GM13976 (cell line): ENCODE results near the gene CLDN7.

Experiments
- DNase-seq: peaks from one replicate; pipeline ENCODE4 v3.0.0; 2012; ENCODE audit warnings: low spot score
- in situ Hi-C: fragments of 300-500 bp; cut with MboI; formaldehyde crosslinking; loops from one replicate; pipeline ENCODE4 v1.12.0; 2022; ENCODE audit warnings: low sequenced_read_pairs, mixed read lengths, inconsistent platforms; ENCODE audit not compliant: unreplicated experiment
- TF ChIP-seq, protein P1 (sequence below): IDR thresholded peaks from 2 replicates; pipeline ENCODE4 v1.5.1; 2012; ENCODE audit warnings: borderline replicate concordance, mild to moderate bottlenecking; ENCODE audit not compliant: insufficient read depth; ENCODE audit errors: extremely low read depth, missing control alignments, control extremely low read depth

The CLDN7 gene

DNA sequence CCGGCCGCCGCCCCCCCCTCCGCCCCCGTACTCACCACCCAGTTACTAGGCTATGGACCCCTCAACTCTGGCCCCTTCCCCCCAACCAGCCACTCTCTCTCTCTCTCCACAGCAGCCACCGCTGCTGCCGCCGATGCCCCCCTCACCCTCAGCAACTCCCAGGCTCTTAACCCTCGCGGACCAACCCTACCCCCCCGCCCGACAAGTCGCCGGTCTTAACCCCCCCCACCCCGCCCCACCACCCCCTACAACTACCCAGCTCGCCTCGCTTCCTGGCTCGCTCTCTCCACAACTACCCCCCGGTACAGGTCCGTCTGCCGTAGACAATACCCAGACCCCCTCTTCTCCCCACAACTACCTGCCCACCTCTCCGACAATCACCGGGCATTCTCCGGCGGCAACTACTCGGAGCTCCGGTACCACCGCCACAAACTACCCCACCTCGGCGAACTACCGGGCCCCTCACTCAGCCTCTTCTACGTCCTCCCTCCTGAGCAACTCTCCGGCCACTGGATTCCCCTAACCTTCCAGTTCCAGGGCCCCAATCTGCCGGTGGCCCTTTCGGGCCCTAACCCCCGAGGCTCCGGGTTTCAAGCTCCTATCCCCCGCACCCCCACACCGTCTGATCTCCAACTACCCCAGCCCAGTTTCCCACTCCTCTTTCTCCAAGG, 23.7 kb downstream of the CLDN7 start:
- in situ Hi-C loops = no loop called here
- TF ChIP-seq, protein P1, sequence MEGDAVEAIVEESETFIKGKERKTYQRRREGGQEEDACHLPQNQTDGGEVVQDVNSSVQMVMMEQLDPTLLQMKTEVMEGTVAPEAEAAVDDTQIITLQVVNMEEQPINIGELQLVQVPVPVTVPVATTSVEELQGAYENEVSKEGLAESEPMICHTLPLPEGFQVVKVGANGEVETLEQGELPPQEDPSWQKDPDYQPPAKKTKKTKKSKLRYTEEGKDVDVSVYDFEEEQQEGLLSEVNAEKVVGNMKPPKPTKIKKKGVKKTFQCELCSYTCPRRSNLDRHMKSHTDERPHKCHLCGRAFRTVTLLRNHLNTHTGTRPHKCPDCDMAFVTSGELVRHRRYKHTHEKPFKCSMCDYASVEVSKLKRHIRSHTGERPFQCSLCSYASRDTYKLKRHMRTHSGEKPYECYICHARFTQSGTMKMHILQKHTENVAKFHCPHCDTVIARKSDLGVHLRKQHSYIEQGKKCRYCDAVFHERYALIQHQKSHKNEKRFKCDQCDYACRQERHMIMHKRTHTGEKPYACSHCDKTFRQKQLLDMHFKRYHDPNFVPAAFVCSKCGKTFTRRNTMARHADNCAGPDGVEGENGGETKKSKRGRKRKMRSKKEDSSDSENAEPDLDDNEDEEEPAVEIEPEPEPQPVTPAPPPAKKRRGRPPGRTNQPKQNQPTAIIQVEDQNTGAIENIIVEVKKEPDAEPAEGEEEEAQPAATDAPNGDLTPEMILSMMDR = no peak
- no peak for DNase-seq

DNA sequence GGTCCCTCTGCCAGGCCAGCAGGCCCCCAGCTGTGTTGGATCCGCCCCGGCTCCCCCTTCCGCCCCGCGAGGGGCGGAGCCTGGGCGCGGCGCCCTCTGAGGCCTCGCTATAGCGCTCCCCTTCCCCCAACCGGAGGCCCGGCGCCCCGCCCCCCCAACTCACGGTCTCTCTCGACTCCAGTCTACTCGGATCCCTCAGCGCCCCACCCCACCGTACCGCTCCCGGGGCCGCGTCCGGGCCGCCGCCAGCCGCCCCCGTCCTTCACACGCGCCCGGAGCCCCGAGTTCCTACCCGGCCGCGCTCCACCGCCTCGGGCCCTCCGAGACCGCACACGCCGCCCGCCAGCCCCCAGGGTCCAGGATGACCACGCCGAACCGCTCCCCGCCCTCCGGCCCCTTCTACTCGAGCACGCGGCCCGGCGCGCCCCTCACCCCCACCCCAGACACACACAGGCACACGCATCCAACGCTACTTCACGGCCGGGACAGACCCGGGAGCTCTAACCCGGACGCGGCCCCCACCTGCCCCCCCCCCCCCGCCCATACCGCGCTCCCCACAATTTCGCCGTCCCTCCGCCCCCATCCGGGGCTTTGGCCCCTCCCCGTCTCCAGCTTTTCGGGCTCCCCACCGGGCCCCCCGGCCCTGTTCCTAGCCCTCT, 24.4 kb downstream of the CLDN7 start:
- TF ChIP-seq, protein P1 = no peak
- in situ Hi-C loops = no loop called here
- peak; percentile 86 for DNase-seq

DNA sequence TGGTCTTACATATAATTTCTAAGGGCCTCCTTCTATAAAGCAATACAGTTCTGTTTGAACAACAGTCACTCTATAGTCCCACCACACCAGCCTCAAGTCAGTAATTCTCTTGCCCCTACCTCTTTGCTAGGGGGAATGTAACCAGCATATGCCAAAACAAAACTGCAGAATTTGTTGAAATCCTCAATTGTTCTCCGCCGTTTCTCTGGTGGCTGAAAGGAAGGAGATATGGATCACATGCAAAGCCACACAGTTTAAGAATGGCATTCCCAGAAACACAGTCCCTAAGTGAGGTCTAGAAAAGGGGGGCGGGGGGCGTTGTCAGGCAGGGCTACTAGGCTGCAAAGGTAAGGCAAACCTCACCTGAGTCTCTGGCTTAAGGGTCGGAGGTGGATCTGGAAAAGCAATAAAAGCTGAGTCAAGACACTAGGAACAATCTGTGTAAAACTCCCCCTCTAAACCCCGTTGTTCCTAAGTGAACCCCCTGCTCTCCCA, 25.0 kb downstream of the CLDN7 start:
- DNase-seq = no peak
- TF ChIP-seq, protein P1 = no peak
- in situ Hi-C loops = no loop called here

DNA sequence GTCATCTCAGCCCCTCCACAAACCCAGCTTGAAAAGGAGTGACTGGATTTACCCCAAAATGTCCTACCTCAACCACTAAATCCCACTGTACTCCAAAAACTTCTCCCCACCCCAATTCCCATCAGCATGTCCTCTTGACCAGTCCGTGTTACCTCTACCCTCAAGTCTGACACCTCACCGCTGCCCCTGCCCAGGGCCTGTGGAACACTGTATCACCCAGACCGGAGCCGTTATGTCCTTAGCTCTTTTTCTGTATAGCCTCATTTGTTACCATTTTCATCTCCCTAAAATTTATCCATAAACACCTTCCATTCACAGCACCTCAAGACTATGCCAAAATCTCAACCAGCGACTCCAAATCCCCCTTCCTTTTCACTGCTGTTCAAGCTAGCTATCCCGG, 25.5 kb downstream of the CLDN7 start:
- TF ChIP-seq, protein P1 = no peak
- in situ Hi-C loops = no loop called here
- no peak for DNase-seq

DNA sequence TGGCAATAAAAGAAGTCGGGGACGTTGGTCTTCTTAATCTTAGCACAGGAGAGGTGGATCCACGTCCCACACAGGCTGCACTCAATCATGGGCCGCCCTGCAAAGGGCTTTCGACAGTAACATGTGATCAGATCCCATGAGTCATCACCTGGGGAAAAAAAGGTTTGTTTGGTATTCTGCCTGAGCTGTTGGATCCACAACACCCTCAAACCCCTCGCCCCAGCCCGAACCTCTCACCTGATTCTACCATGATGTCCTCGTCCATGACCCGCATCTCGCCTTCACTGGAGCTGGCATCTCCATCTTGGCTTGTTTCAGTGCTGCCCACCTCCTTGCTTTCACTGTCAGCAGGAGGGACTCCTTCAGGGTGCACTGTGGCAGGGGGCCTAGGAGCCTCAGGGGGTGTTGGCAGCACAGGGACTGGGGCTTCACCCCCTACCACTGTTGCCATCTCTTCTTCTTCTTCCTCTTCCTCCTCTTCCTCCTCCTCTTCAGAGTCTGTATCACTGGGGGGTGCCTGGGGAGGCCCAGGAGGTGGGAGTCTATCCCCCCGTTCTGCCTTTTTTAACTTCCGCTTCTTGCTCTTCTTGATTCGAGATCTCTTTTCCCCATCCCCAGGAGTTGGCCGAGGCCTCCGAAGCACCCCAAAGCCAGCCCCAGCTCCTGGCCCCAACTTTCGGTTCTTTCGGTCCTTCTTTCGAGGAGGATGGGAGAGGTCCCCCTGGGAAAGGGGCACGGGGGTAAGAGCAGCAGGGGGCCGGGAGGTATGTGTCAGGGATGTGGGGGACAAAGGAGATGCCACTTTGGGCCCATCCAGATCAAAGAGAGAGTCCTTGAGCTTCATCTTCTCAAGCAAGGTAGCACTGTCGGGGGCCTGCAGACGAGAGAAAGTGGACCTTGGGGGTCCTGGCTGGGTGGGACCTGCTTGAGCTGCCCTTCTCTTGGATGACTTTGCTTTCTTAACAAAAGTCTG, 26.3 kb downstream of the CLDN7 start:
- DNase-seq = no peak
- in situ Hi-C loops = no loop called here
- TF ChIP-seq, protein P1 = no peak
